Mucosa of descending colon (tissue), 3 donors: ENCODE results near the gene OR51F1. TPM values are rescaled to one million over a fixed set of nuclear protein-coding genes. Genes with fewer than 3 reads are reported as not detected.
A peak's percentile ranks its signal among the peaks of the same experiment; 100 is the strongest.

Experiments
- ATAC-seq: fragments of 200-7000 bp; cut with Tn5 transposase; one replicate; pipeline ENCODE4 v1.9.1; 2020; ENCODE audit warnings: mild to moderate bottlenecking, moderate library complexity
- DNase-seq, 3 donors: peaks; one replicate each; pipeline ENCODE4 v3.0.0-alpha.2; 2020
- H3K36me3 ChIP-seq: fragments of 200-600 bp; one replicate; pipeline ENCODE4 v1.8.0; 2021; ENCODE audit warnings: low read depth, mild to moderate bottlenecking
- H3K4me1 ChIP-seq: fragments of 200-600 bp; one replicate; pipeline ENCODE4 v1.8.0; 2021; ENCODE audit warnings: low read depth, mild to moderate bottlenecking
- H3K4me3 ChIP-seq: fragments of 200-600 bp; one replicate; pipeline ENCODE4 v1.8.0; 2021; ENCODE audit warnings: mild to moderate bottlenecking
- H3K9me3 ChIP-seq: fragments of 200-600 bp; one replicate; pipeline ENCODE4 v1.8.0; 2021; ENCODE audit warnings: mild to moderate bottlenecking
- intact Hi-C, 2 donors: fragments of 100-400 bp; cut with DNase I in 1 of 2; cut with micrococcal nuclease in 1 of 2; formaldehyde crosslinking; loops; one replicate each; pipeline versions ENCODE4 v1.11.0 to v1.11.1; 2022; cut with DNase I, micrococcal nuclease
- total RNA-seq, 3 donors: library from RNA; stranded (reverse); fragmentation: NEBNext Ultra II Directional in 2 of 3; extraction: Animal tissue kit (Norgen Biotek cat#: 25700) in 2 of 3; gene quantifications; one replicate each; pipeline versions ENCODE4 v1.2.1 to v1.2.4, GENCODE V29; 2021 to 2023
- TF ChIP-seq, protein P1 (sequence below): fragments of 200-600 bp; IDR thresholded peaks from one replicate; pipeline ENCODE4 v1.8.0; 2022; ENCODE audit warnings: antibody characterized with exemption, mild to moderate bottlenecking
- donor health status: DM: no; HTN: no; CAD: no; lungs with moderate emphysema.
- donor health status: DM: no; HTN: no; CAD: no.
- donor health status: DM: no; HTN: yes; CAD: no.

The OR51F1 gene
- total RNA-seq, 3 donors from 2014 or later, result not detected

DNA sequence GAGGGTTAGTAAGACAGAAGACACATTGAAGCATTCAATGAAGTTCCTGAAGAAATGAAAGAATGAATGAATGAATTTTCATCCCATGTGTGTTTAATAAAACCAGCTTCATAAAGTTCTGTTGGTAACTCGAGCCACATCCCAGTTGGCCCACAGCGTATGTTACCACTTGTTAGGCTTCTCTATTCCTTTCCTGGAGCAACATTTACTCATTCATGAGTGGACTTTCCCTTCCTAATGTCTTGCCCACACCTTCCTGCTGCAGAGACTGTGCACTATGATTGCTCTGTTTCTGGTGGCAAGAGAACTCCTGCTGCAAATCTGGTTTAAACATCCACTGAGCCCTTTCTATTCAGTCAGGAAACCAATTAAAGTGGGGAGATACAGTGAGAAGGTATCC lies 27.5 kb upstream of the OR51F1 start:
- Histone ChIP-seq H3K36me3 (no peaks in the 10 kb centered on the region), H3K4me3 (no peak overlapping the region), H3K4me1 (no peaks in the 10 kb centered on the region), H3K9me3 (no peaks in the 10 kb centered on the region)
- TF ChIP-seq, protein P1, sequence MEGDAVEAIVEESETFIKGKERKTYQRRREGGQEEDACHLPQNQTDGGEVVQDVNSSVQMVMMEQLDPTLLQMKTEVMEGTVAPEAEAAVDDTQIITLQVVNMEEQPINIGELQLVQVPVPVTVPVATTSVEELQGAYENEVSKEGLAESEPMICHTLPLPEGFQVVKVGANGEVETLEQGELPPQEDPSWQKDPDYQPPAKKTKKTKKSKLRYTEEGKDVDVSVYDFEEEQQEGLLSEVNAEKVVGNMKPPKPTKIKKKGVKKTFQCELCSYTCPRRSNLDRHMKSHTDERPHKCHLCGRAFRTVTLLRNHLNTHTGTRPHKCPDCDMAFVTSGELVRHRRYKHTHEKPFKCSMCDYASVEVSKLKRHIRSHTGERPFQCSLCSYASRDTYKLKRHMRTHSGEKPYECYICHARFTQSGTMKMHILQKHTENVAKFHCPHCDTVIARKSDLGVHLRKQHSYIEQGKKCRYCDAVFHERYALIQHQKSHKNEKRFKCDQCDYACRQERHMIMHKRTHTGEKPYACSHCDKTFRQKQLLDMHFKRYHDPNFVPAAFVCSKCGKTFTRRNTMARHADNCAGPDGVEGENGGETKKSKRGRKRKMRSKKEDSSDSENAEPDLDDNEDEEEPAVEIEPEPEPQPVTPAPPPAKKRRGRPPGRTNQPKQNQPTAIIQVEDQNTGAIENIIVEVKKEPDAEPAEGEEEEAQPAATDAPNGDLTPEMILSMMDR, result no peak
- DNase-seq (no peak), ATAC-seq (peak; percentile 75)
- intact Hi-C loops, result no loop called here

DNA sequence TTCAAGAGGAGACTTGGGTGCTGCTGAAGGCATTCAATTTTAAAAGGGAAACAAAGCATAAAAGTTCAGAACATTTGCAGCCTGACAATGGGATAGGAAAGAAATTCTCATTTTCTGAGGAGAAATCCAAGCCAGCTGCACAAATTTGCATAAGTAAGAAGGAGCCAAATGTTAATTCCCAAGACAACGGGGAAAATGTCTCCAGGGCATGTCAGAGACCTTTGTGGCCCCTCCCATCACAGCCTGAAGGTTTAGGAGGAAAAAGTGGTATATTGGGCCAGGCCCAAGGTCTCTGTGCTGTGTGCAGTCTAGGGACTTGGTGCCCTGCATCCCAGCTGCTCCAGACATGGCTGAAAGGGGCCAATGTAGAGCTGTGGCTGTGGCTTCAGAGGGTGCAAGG lies 12.7 kb upstream of the OR51F1 start:
- no peaks in the 10 kb centered on the region for H3K36me3 ChIP-seq
- H3K4me3 ChIP-seq, result no peak overlapping the region
- no peaks in the 10 kb centered on the region for H3K9me3 ChIP-seq
- H3K4me1 ChIP-seq, result no peaks in the 10 kb centered on the region
- TF ChIP-seq, protein P1, result no peak
- ATAC-seq, result no peak
- intact Hi-C loops, result no loop called here
- DNase-seq, result no peak

DNA sequence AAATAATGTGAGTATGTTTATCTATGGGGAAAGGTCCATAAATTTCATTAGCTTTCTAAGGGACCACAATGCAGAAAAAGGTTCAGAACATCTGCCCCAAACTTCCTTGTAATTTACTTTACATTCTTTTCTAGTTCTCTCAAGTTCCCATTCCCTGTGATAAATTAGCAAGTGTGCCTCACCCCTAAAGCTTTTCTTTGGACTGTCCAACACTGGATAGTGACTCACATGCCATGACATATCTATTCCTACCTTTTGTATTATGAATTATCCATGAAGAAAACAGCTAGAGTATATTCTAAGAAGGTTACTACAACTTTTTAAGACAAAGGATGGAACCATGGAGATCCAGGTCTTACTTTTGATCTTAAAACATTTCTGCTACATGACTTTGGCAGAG lies 1.6 kb downstream of the OR51F1 start:
- DNase-seq, result no peak
- Histone ChIP-seq H3K9me3 (no peaks in the 10 kb centered on the region), H3K36me3 (no peaks in the 10 kb centered on the region), H3K4me3 (no peak overlapping the region), H3K4me1 (no peaks in the 10 kb centered on the region)
- no peak for ATAC-seq
- TF ChIP-seq, protein P1, result no peak
- intact Hi-C loops, result no loop called here

DNA sequence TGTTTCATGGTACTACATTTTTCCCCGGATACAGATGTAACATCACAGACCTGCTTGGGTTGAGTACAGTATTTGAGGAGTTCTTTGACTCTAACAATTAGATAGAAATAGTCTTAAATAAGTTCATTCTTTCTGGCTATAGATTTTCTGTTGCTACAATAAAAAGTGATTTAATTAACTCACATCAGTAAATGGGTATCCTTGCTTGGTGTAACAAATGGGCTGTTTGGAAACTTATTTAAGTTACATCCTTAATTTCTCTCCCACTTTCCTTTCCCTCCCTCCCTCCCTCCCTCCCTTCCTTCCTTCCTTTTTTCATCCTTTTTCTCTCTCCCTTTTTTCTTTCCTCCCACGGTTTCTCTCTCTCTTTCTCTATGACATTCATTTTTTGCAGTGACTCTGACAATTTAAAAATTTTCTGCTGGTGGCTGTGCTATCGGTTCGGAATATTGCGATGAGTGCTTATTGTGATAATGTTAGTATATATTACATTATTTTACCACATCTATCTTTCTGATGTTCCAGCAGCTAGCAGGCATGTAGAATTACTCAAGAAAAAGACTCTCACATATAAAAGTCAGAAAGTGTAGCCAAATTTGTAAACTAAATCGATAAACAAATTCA lies 3.2 kb downstream of the OR51F1 start:
- ATAC-seq, result no peak
- Histone ChIP-seq H3K4me1 (no peaks in the 10 kb centered on the region), H3K4me3 (no peak overlapping the region), H3K9me3 (no peaks in the 10 kb centered on the region), H3K36me3 (no peaks in the 10 kb centered on the region)
- no peak for DNase-seq
- intact Hi-C loops, result no loop called here
- TF ChIP-seq, protein P1, result no peak

DNA sequence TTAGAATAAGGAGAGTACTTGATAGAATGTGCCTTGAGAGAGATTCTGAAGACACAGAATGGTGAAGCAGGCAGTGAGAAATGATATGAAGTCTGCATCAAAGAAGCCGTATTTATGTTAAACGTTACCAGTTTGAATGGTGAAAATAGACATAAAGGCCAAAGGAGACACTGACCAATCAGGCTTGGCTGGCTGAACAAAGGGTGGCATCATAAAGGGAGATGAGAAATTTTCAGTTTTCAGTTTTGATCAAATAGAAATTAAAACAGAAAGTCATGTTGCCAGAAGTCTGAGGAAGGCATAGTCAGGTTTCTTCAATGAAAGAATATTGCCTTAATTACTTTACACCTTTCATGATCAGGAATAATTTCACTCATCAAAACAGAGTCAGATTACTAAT lies 6.6 kb downstream of the OR51F1 start:
- DNase-seq, result no peak
- Histone ChIP-seq H3K9me3 (no peaks in the 10 kb centered on the region), H3K36me3 (no peaks in the 10 kb centered on the region), H3K4me3 (no peak overlapping the region), H3K4me1 (no peaks in the 10 kb centered on the region)
- ATAC-seq, result no peak
- TF ChIP-seq, protein P1, result no peak
- intact Hi-C loops, result no loop called here

DNA sequence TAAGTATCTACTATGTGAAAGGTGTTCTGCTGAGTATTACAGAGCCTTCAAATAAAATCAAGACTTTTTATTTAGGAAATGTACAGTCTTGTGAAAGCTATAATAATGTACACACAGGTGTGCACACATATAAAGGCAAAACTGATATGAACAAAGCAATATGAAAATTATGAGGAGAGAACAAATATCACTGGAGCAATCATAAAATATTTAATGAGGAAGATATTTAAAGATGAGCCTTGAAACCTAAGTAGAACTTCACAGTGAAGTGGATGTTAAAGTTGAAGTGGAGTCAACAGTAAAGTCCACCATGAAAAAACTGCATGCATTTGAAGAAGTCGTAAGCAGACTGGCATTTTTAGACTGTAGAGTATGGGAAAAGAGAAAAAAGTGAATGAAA lies 18.5 kb downstream of the OR51F1 start:
- TF ChIP-seq, protein P1, result no peak
- intact Hi-C loops, result no loop called here
- H3K4me1 ChIP-seq, result no peaks in the 10 kb centered on the region
- H3K4me3 ChIP-seq, result no peak overlapping the region
- H3K36me3 ChIP-seq, result no peaks in the 10 kb centered on the region
- no peak for DNase-seq
- no peaks in the 10 kb centered on the region for H3K9me3 ChIP-seq
- ATAC-seq, result no peak
